Mammary epithelial cell (primary cell): ENCODE data around the gene TENM4.

ENCODE experiments used
- CTCF ChIP-seq, 2 donors: IDR thresholded peaks in 1 of 2; conservative IDR thresholded peaks in 1 of 2; 2 replicates each; pipeline ENCODE4 v1.5.1; 2011 to 2012; ENCODE audit warnings: inconsistent platforms in 2 of 2, low read length in 2 of 2, mild to moderate bottlenecking in 2 of 2, control low read depth in 1 of 2, low read depth in 1 of 2; ENCODE audit not compliant: insufficient read depth in 1 of 2; ENCODE audit errors: extremely low read depth in 1 of 2
- EZH2 ChIP-seq: IDR thresholded peaks from 2 replicates; pipeline ENCODE4 v1.6.1; 2012; ENCODE audit warnings: low read length, inconsistent platforms, borderline replicate concordance

GRCh38 chr11:79290761-79291160, 150.1 kb downstream of the TENM4 start:
- TF ChIP-seq CTCF (conservative IDR thresholded peaks at IDR 0.05 in 1 of 2, IDR thresholded peaks at IDR 0.05 in 1 of 2; ENCODE audit: extremely low read depth in 1 of 2, insufficient read depth in 1 of 2, low read depth in 1 of 2, low read length in 2 of 2) (no peak), EZH2 (no peak)
